Measurements from ENCODE around the gene TNFAIP8L3. TPM values are rescaled to one million over a fixed set of nuclear protein-coding genes. Genes with fewer than 3 reads are reported as not detected.
"Not testable (repeated sequence)": the region's sequence is repeated elsewhere in the genome, so short reads cannot be mapped to it uniquely, and the experiment has no call there.

TNFAIP8L3 gene
- total RNA-seq = 0.47 TPM
- 4.7 TPM for polyA plus RNA-seq
- long read RNA-seq, donor 1 = 0 reads
- long read RNA-seq, donor 2 = 0 reads
- long read RNA-seq, donor 3, partial matches to known transcripts = 0 of 1 reads
- long read RNA-seq, donor 3, other reads (novel, unspliced or antisense) = 0 of 1 reads
- long read RNA-seq, donor 4 = 0 reads
- long read RNA-seq, donor 5, partial matches to known transcripts = 0 of 1 reads
- long read RNA-seq, donor 5, other reads (novel, unspliced or antisense) = 0 of 1 reads
- long read RNA-seq, donor 6 = 0 reads
- long read RNA-seq, donor 7 = 0 reads
- long read RNA-seq, donor 8 = 0 reads
- long read RNA-seq, donor 9 = 0 reads
- long read RNA-seq, donor 10 = 0 reads

GRCh38 chr15:51094606-51095569 is at the start of gene TNFAIP8L3:
Gene TNFAIP8L3, minus strand, starts transcription at chr15:51094906. Its CDS starts 311 bp downstream, at chr15:51094595.
- peaks cover 54 to 82% of the 10 kb centered on the region in 2 donors for H3K27me3 ChIP-seq (ENCODE audit: control insufficient read depth in 2 of 2, insufficient read depth in 1 of 2, low read length in 1 of 2)
- no peak for DNase-seq (ENCODE audit: low read depth in 6 of 9, low spot score in 9 of 9)
- no peaks in the 10 kb centered on the region for H3K4me1 ChIP-seq (ENCODE audit: control insufficient read depth in 2 of 2, insufficient read depth in 2 of 2, low read length in 2 of 2)
- no peaks in the 10 kb centered on the region for H3K9me3 ChIP-seq (ENCODE audit: control insufficient read depth in 2 of 2, insufficient read depth in 1 of 2, low read length in 1 of 2)
- H3K36me3 ChIP-seq (ENCODE audit: control insufficient read depth in 2 of 2, insufficient read depth in 2 of 2, low read length in 1 of 2) = no peaks in the 10 kb centered on the region
- H3K4me3 ChIP-seq (ENCODE audit: low read length in 2 of 2) = peak within 1 kb of the TSS in 1 of 2 donors; percentile 36
- WGBS = 3% methylated on average over 98 of the region's 98 CpGs
- no peak within 1 kb of the TSS for H3K27ac ChIP-seq (ENCODE audit: low read depth in 1 of 2, low read length in 1 of 2)

- Histone ChIP-seq H3K4me1 (ENCODE audit: control insufficient read depth in 2 of 2, insufficient read depth in 2 of 2, low read length in 2 of 2) (no peaks in the 10 kb centered on the region), H3K36me3 (ENCODE audit: control insufficient read depth in 2 of 2, insufficient read depth in 2 of 2, low read length in 1 of 2) (no peaks in the 10 kb centered on the region), H3K4me3 (ENCODE audit: low read length in 2 of 2) (no peak overlapping the region), H3K27ac (ENCODE audit: low read depth in 1 of 2, low read length in 1 of 2) (no peak overlapping the region), H3K9me3 (ENCODE audit: control insufficient read depth in 2 of 2, insufficient read depth in 1 of 2, low read length in 1 of 2) (no peaks in the 10 kb centered on the region), H3K27me3 (ENCODE audit: control insufficient read depth in 2 of 2, insufficient read depth in 1 of 2, low read length in 1 of 2) (no peaks in the 10 kb centered on the region)
- DNase-seq (ENCODE audit: low read depth in 6 of 9, low spot score in 9 of 9) = no peak
- 93% methylated on average over 3 of the region's 3 CpGs for WGBS
Observed at GRCh38 chr15:51144021-51144532, 49.4 kb upstream of the TNFAIP8L3 start.

- H3K27me3 ChIP-seq (ENCODE audit: control insufficient read depth in 2 of 2, insufficient read depth in 1 of 2, low read length in 1 of 2); H3K4me3 ChIP-seq (ENCODE audit: low read length in 2 of 2); H3K9me3 ChIP-seq (ENCODE audit: control insufficient read depth in 2 of 2, insufficient read depth in 1 of 2, low read length in 1 of 2); DNase-seq (ENCODE audit: low read depth in 6 of 9, low spot score in 9 of 9); H3K36me3 ChIP-seq (ENCODE audit: control insufficient read depth in 2 of 2, insufficient read depth in 2 of 2, low read length in 1 of 2); H3K4me1 ChIP-seq (ENCODE audit: control insufficient read depth in 2 of 2, insufficient read depth in 2 of 2, low read length in 2 of 2); H3K27ac ChIP-seq (ENCODE audit: low read depth in 1 of 2, low read length in 1 of 2): not testable (repeated sequence)
- 97% methylated on average over 2 of the region's 2 CpGs for WGBS
Observed at GRCh38 chr15:51140347-51140746, 45.6 kb upstream of the TNFAIP8L3 start.

GRCh38 chr15:51139091-51139490 is 44.4 kb upstream of the TNFAIP8L3 start:
- Histone ChIP-seq H3K27ac (ENCODE audit: low read depth in 1 of 2, low read length in 1 of 2) (no peak overlapping the region), H3K4me3 (ENCODE audit: low read length in 2 of 2) (no peak overlapping the region), H3K36me3 (ENCODE audit: control insufficient read depth in 2 of 2, insufficient read depth in 2 of 2, low read length in 1 of 2) (no peaks in the 10 kb centered on the region), H3K27me3 (ENCODE audit: control insufficient read depth in 2 of 2, insufficient read depth in 1 of 2, low read length in 1 of 2) (no peaks in the 10 kb centered on the region), H3K9me3 (ENCODE audit: control insufficient read depth in 2 of 2, insufficient read depth in 1 of 2, low read length in 1 of 2) (no peaks in the 10 kb centered on the region), H3K4me1 (ENCODE audit: control insufficient read depth in 2 of 2, insufficient read depth in 2 of 2, low read length in 2 of 2) (no peaks in the 10 kb centered on the region)
- 92% methylated on average over 1 of the region's 1 CpG for WGBS
- no peak for DNase-seq (ENCODE audit: low read depth in 6 of 9, low spot score in 9 of 9)

GRCh38 chr15:51137880-51138430 is 43.2 kb upstream of the TNFAIP8L3 start:
- WGBS = 83% methylated on average over 5 of the region's 5 CpGs
- no peak overlapping the region for H3K4me3 ChIP-seq (ENCODE audit: low read length in 2 of 2)
- H3K27ac ChIP-seq (ENCODE audit: low read depth in 1 of 2, low read length in 1 of 2) = no peak overlapping the region
- H3K9me3 ChIP-seq (ENCODE audit: control insufficient read depth in 2 of 2, insufficient read depth in 1 of 2, low read length in 1 of 2) = no peaks in the 10 kb centered on the region
- H3K27me3 ChIP-seq (ENCODE audit: control insufficient read depth in 2 of 2, insufficient read depth in 1 of 2, low read length in 1 of 2) = no peaks in the 10 kb centered on the region
- H3K4me1 ChIP-seq (ENCODE audit: control insufficient read depth in 2 of 2, insufficient read depth in 2 of 2, low read length in 2 of 2) = no peaks in the 10 kb centered on the region
- no peak for DNase-seq (ENCODE audit: low read depth in 6 of 9, low spot score in 9 of 9)
- H3K36me3 ChIP-seq (ENCODE audit: control insufficient read depth in 2 of 2, insufficient read depth in 2 of 2, low read length in 1 of 2) = no peaks in the 10 kb centered on the region

GRCh38 chr15:51137024-51137423 is 42.3 kb upstream of the TNFAIP8L3 start:
- 86% methylated on average over 1 of the region's 1 CpG for WGBS
- DNase-seq (ENCODE audit: low read depth in 6 of 9, low spot score in 9 of 9) = no peak
- no peaks in the 10 kb centered on the region for H3K4me1 ChIP-seq (ENCODE audit: control insufficient read depth in 2 of 2, insufficient read depth in 2 of 2, low read length in 2 of 2)
- no peak overlapping the region for H3K27ac ChIP-seq (ENCODE audit: low read depth in 1 of 2, low read length in 1 of 2)
- H3K27me3 ChIP-seq (ENCODE audit: control insufficient read depth in 2 of 2, insufficient read depth in 1 of 2, low read length in 1 of 2) = no peaks in the 10 kb centered on the region
- no peaks in the 10 kb centered on the region for H3K36me3 ChIP-seq (ENCODE audit: control insufficient read depth in 2 of 2, insufficient read depth in 2 of 2, low read length in 1 of 2)
- H3K4me3 ChIP-seq (ENCODE audit: low read length in 2 of 2) = no peak overlapping the region
- H3K9me3 ChIP-seq (ENCODE audit: control insufficient read depth in 2 of 2, insufficient read depth in 1 of 2, low read length in 1 of 2) = no peaks in the 10 kb centered on the region

- Histone ChIP-seq H3K36me3 (ENCODE audit: control insufficient read depth in 2 of 2, insufficient read depth in 2 of 2, low read length in 1 of 2) (no peaks in the 10 kb centered on the region), H3K27ac (ENCODE audit: low read depth in 1 of 2, low read length in 1 of 2) (no peak overlapping the region), H3K4me1 (ENCODE audit: control insufficient read depth in 2 of 2, insufficient read depth in 2 of 2, low read length in 2 of 2) (no peaks in the 10 kb centered on the region), H3K4me3 (ENCODE audit: low read length in 2 of 2) (no peak overlapping the region), H3K27me3 (ENCODE audit: control insufficient read depth in 2 of 2, insufficient read depth in 1 of 2, low read length in 1 of 2) (no peaks in the 10 kb centered on the region), H3K9me3 (ENCODE audit: control insufficient read depth in 2 of 2, insufficient read depth in 1 of 2, low read length in 1 of 2) (no peaks in the 10 kb centered on the region)
- DNase-seq (ENCODE audit: low read depth in 6 of 9, low spot score in 9 of 9) = no peak
- 97% methylated on average over 2 of the region's 2 CpGs for WGBS
Observed at GRCh38 chr15:51135276-51135675, 40.6 kb upstream of the TNFAIP8L3 start.

GRCh38 chr15:51134416-51135199 is 39.9 kb upstream of the TNFAIP8L3 start:
- Histone ChIP-seq H3K27ac (ENCODE audit: low read depth in 1 of 2, low read length in 1 of 2) (no peak overlapping the region), H3K4me3 (ENCODE audit: low read length in 2 of 2) (no peak overlapping the region), H3K9me3 (ENCODE audit: control insufficient read depth in 2 of 2, insufficient read depth in 1 of 2, low read length in 1 of 2) (no peaks in the 10 kb centered on the region), H3K4me1 (ENCODE audit: control insufficient read depth in 2 of 2, insufficient read depth in 2 of 2, low read length in 2 of 2) (no peaks in the 10 kb centered on the region), H3K27me3 (ENCODE audit: control insufficient read depth in 2 of 2, insufficient read depth in 1 of 2, low read length in 1 of 2) (no peaks in the 10 kb centered on the region), H3K36me3 (ENCODE audit: control insufficient read depth in 2 of 2, insufficient read depth in 2 of 2, low read length in 1 of 2) (no peaks in the 10 kb centered on the region)
- no peak for DNase-seq (ENCODE audit: low read depth in 6 of 9, low spot score in 9 of 9)
